Activated CD8-positive, alpha-beta memory T cell treated with anti-CD3 and anti-CD28 coated beads, Interleukin-2, amount 50 U/mL, for 1 hour (primary cell): ENCODE results near the gene INCA1.
A peak's percentile ranks its signal among the peaks of the same experiment; 100 is the strongest.

Experiments
- DNase-seq: peaks from one replicate; pipeline ENCODE4 v3.0.0-alpha.2; 2020; ENCODE audit errors: extremely low read depth

The INCA1 gene

DNA sequence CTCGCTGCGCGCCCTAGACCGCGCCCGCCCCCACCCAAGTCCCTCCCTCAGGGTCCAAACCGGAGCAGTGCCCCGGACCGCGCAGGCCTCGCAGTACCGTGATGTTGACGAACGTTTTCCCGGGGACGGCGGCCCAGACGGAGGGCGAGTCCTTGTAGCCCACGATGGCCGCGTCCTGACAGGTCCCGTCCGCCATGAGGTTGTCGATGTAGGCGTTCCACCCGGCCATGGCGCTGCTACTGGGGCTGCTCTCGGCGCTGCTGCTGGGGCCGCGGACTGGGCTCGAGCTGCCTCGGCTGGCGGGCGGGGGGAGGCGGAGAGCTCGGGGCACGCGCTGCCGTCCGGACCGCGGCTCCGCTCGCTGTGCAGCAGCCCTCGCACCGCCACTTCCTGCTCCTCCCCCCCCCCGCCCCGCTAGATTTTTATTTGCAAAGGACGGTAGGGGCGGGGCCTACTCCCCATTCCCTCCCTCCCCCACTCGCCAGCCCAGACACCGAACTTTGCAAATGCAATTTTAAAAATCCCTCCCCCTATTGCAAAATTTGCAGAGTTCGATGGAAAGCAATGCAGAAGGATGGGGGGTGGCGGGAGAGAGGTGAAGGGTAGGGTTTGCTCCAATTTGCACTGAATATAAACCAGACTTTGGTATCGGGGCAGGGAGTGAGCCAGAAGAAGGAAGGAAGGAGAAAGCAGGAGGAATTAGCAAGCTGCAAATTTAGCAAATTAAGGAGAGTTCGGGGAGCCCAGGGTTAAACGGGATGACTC, 49.0 kb downstream of the INCA1 start, which contains the start of gene PFN1:
TSS of gene PFN1 (minus strand) at position 365 of the 765 bp plus-strand sequence. CDS start at position 229, 136 bp downstream.
- DNase-seq = peak; percentile 69

DNA sequence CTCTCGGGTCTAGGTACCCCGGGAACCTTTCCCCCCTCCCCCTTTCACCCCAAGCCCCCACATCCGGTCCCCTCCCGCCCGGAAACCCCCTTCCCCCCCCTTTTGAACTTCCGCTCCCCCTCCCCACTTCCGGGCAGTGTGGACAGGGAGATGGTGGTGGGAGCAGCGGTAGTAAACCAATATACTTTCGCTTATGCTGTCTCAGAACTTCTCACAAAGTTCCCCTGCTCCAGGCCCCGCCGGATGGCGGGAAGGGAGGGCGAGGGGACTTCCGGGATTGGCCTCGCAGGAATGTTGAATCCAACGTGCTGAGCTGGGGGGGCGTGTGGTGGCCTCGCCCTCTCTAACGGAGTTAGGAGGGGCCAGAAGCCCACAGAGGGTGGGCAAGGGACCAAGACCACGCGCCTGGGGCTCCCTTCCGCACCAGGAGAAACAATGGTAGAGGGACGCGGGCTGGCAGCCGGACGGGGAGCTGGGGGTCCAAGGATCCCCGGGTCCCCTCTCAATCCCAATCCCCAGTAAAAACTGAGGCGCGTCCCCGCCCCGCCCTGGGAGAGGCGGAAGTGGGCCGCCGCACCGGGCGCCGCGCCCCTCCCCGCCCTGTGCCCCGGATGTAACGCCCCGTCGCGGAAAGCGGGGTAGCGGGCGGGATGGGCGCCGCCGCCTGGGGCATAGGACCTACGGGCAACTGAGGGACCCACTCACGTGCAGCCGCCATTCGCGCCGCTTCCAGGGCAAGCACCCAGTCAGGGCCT, 49.7 kb downstream of the INCA1 start:
- no peak for DNase-seq

DNA sequence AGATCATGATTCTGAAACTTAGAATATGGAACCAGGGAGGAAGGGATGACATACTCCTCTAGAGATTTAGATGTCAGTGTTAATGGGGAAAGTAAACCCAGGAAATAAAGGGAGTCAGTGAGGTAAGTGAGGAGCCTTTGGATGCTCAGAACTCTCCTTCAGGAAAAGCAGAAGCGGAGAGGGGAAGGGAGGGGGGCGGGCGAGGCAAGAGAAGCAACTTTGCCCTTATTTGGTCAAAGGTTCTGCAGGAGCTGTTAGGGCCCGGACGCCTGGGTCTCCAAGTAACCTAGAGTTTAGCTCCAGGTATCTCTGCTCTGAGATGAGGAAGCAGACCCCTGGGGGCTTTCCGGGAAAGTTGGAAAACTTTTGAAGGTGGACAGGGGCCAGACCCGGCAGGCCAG, 50.3 kb downstream of the INCA1 start:
- no peak for DNase-seq

DNA sequence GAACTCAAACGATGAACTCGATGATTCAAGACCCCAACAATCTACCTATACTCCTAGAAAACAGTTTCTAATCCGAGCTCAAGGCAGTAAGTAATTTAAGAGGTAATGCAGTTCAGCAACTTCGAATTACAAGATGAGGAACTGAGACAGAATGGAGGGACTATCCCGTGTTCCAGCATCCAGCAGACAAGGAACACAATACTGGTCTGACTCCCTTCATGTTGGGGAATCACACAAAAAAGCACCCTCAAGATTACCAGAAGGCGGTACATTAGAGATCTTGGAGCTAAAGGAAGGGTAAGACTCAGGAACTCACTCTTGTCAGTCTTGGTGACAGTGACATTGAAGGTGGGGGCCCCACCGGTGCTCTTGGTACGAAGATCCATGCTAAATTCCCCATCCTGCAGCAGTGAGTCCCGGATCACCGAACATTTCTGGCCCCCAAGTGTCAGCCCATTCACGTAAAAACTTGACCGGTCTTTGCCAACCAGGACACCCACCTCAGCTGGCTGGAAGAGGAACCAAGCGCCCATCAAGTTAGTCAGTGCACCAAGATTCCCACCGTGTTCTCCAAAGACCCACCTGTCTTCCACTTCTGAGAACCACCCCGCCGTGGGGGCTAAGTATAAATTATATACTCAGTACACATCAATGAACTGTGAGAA, 50.9 kb downstream of the INCA1 start:
- no peak for DNase-seq

DNA sequence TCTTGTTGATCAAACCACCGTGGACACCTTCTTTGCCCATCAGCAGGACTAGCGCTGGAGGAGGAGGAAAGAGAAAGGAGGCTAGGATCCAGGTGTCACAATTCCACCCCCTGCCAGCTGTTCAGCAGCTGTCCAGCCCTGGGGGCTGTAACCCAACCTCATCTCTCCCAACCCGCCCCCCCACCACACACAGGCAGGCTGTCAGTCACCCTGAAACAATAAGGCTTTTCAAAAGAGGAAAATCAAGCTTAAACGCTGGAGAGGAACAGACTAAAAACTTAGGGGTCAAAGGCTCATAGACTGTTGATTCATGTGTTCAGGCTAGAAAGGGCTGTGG, 51.4 kb downstream of the INCA1 start:
- no peak for DNase-seq

DNA sequence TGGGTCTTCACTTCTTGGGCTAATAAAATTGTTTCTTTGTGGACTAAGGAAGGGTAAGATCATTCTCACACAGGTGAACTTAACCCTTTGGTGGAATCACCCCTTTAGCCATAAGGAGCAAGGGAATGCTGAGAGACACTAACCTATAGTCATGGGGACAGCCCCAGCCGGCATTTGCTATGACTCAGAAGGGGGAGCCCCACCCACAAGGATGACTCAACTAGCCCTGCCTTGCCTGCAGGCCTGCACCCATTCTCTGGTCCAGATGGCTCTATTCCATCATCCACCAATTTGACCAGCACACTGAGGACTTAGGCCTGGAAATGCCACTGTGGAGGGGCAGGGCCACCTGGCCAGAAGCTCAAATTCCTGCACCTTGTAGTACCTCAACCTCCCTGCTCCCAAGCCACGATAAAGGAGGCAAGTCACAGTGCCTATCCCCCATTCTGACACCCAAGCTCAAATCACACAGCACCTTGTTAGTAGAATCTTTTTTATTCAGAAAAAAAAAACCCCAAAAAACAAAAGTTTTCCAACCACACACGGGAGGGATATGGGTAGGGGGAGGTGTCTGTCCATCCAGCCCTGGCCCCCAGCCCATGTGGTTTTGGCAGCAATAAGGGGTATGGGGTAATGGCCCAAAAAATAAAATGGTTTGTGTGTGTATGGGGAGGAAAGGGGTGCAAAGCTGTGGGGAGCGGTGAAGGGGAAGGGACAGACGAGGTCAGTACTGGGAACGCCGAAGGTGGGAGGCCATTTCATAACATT, 52.0 kb downstream of the INCA1 start:
- DNase-seq = no peak

DNA sequence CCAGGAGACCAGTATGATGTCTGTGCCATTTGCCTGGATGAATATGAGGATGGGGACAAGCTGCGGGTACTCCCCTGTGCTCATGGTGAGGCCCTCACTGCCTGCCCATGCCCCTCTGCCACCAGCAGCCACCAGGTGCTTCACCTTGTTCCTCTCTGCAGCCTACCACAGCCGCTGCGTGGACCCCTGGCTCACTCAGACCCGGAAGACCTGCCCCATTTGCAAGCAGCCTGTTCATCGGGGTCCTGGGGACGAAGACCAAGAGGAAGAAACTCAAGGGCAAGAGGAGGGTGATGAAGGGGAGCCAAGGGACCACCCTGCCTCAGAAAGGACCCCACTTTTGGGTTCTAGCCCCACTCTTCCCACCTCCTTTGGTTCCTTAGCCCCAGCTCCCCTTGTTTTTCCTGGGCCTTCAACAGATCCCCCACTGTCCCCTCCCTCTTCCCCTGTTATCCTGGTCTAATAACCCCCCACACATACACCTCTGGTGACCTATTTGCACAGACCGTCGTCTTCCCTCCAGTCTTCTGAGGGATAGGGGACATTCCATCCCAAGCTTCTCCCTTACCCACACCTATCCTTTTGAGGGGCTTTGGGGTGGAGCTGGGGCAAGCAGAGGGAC, 52.7 kb downstream of the INCA1 start:
- no peak for DNase-seq

DNA sequence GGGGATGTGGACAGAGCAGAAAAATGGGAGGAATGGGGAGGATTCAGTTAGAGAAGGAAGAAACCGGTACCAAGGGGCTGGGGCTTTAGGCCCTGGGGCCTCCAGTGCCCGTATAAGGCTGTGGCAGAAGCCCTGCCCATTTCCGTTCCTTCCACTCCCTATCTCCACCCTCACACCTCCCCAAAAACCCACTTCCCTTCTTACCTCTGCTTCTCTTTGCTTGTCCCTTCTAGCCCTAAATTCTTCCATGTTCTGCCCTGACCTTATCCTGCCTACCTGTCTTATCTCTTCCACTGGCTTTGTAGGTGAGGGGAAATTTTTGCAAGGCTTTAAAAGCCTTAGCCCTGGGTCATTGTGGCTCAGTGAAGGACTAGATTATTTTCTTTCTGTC, 53.2 kb downstream of the INCA1 start:
- no peak for DNase-seq

DNA sequence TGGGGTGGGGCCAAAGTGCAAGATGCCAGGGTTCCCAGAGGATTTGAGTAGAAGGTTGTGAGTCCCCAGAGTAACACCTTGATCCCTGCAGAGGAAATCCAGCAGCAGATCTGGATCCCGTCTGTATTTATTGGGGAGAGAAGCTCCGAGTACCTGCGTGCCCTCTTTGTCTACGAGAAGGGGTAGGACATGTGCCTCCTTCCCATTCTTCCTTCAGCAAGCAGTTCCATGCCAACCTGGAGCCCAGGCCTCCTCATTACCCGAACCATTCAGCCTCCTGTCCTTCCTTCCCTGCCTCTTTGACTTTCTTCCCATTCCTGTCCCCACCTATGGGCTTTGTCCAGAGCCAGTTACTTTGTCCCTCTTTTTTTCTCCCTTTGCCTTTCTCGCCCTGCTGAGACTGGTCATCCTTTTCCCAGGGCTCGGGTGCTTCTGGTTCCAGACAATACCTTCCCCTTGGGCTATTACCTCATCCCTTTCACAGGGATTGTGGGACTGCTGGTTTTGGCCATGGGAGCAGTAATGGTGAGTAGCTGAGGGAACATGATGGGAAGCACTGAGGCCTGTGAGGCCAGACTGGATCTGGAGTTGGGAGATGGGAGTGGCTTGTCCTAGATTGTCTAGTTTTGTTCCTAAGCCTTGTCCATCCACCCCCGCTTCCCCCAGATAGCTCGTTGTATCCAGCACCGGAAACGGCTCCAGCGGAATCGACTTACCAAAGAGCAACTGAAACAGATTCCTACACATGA, 54.4 kb downstream of the INCA1 start:
- DNase-seq = no peak

DNA sequence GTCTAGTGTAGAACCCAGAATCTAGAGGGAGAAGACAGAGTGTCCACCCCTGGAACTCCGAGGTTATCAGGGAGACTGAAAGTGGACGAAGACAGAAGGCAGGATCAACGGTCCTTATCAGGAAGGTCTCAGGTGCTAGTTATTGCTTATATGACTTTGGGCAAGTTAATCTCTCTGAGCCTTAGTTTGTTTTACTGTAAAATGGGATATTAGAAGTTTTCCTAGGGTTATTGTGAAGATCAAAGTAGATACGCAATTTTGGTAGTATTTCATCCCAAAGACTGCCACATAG, 56.1 kb downstream of the INCA1 start:
- DNase-seq = no peak

DNA sequence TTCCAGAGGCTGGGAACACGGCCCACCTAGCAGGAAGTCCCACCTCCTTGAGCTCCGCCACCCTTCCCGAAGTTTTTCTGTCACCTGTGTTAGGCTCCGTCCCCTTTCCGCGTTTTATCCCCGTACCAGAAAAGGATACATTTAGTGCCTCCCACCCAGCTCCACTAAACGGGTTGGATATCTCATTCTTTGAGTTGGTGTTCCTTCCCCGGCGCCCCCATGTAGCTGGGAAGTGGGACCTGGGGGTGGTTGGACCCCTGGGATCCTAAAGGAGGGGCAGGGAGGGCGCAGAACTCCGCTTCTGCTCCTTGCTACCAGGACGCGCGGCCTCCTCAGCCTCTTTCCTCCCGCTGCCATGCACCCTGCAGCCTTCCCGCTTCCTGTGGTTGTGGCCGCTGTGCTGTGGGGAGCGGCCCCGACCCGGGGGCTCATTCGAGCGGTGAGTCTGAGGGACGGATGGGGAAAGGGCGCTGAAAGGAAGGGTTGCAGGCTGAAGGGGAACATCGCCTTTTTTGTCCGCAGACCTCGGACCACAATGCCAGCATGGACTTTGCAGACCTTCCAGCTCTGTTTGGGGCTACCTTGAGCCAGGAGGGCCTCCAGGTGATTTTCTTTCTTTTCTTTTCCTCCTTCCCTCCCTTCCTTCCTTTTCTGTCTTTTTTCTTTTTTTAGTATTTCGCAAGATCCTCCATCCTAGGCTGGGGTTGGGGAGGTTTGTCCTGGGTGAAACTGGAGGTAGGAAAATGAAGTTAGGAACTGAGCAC, 56.6 kb downstream of the INCA1 start:
- no peak for DNase-seq

DNA sequence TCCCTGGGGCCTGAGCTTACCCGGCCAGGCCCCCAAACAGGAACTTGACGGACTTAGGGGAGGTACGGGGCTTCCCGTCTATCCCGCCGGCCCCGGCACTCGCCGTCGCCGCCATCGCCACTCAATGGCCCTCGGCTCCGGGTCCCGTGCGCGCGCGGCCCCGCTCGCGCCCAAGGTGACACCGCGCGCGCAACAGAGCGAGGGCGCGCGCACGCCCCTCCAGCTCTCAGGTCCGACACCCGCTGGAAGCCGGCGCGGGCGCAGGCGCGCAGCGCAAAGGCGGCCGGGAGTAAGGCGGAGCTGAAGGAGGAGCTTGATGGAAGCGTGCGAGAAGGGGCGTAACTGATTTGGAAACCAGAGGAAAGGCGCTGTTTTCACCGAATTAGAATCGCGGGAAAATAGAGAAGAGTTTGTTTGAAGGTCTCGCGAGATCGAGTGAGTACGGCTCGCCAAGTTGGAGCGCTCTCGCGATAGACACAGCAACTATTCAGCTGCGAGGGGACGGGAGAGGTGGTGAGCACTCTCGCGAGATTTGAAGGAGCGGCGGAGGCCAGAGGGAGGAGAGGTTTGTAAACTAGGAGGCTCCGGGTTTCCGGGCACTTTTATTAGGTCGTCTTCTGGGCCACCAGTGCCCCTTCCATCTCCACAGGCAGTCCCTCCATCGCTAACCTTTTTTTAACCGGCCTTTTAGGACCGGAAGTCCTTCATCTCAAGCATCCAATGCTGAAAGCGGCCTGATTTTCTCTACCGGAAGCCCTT, 57.3 kb downstream of the INCA1 start, which contains the start of the genes RNF167 and SLC25A11:
TSS of gene RNF167 (plus strand) at position 473 of the 759 bp plus-strand sequence. CDS start 642 bp downstream, outside the sequence.
TSS of gene SLC25A11 (minus strand) at position 251 of the 759 bp plus-strand sequence. CDS start at position 115, 136 bp downstream.
- peak; percentile 95 for DNase-seq

DNA sequence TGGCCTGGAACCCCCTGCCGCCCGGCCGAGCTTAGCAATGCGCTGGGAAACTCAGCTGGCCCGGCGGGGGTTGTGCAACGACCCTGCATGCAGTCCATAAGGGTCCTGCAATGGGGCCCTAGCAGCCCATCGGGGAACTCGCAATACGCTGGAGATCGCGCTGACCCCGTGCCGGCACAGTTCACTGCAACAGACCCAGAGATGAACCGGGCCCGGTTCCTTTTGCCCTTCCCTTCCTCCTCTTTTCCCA, 57.9 kb downstream of the INCA1 start:
- DNase-seq = no peak

DNA sequence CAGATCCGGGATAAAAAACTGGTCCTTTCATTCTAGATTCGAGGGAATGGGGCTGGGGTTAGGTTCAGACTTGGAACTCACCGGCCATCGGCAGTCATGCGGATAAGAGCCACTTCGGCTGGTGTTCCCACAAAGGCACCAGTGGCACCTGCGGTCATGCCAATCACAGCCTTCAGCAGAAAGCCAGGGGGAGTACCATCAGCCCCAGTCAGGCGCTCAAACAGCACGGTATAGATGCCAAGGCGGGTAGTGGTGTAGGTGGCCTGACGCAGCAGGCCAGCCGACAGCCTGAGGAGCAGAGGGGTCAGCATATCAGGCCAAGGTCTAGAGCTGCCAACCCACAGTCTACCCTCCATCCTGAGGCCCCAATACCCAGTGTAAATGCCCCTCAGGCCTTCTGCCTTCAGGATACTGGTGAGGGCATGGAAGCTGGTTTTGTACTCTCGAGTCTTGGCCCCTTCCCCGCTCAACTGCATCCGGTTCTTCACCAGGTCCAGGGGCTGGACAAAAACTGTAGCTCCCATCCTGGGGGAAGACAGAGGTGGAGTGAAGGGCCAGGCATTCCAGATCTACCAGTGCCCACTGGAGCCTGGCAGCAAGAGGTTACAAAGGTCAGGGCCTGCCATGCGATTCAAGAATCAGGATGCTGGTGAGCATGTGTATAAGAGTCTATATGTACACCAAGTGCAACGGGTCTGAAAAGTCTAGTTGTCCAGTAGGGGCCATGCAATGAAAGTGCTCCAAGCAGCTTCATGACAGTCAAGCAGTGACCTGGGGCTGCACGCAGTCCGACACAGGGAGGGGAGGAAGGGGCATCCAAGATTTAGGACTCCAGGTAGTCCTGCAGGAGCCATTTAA, 58.4 kb downstream of the INCA1 start:
- no peak for DNase-seq
